Hepatic stellate cell (primary cell): Measurements from ENCODE around the gene RCSD1.
"Not testable (repeated sequence)": the region's sequence is repeated elsewhere in the genome, so short reads cannot be mapped to it uniquely, and the experiment has no call there.

ENCODE experiments used
- DNase-seq: peaks from one replicate; pipeline ENCODE4 v3.0.0; 2011; ENCODE audit warnings: low spot score

The RCSD1 gene

GRCh38 chr1:167715157-167715999 lies 85.3 kb downstream of the RCSD1 start:
- peak; percentile 78 for DNase-seq

- DNase-seq: no peak
Measured at GRCh38 chr1:167716000-167716271, 85.9 kb downstream of the RCSD1 start.

- DNase-seq: no peak
Measured at GRCh38 chr1:167717351-167717750, 87.3 kb downstream of the RCSD1 start.

GRCh38 chr1:167718914-167719691 lies 89.1 kb downstream of the RCSD1 start:
- DNase-seq: no peak

GRCh38 chr1:167719715-167720421 lies 89.8 kb downstream of the RCSD1 start:
- DNase-seq: not testable (repeated sequence)

- peak; percentile 59 for DNase-seq
Measured at GRCh38 chr1:167720965-167721616, 91.1 kb downstream of the RCSD1 start.

GRCh38 chr1:167721617-167722151 lies 91.7 kb downstream of the RCSD1 start, which contains the start of gene MPZL1:
Gene MPZL1 (plus strand): TSS chr1:167721982. CDS start chr1:167722152, 170 bp downstream.
- DNase-seq: peak; percentile 99

GRCh38 chr1:167722152-167722869 lies 92.3 kb downstream of the RCSD1 start:
- DNase-seq: peak; percentile 43

GRCh38 chr1:167722870-167723251 lies 92.8 kb downstream of the RCSD1 start:
- DNase-seq: no peak

GRCh38 chr1:167723707-167724323 lies 93.8 kb downstream of the RCSD1 start:
- DNase-seq: no peak

- DNase-seq: no peak
Measured at GRCh38 chr1:167726008-167726407, 96.0 kb downstream of the RCSD1 start.

- DNase-seq: no peak
Measured at GRCh38 chr1:167728818-167729410, 98.9 kb downstream of the RCSD1 start.

- no peak for DNase-seq
Measured at GRCh38 chr1:167734227-167734626, 104.2 kb downstream of the RCSD1 start.

GRCh38 chr1:167734841-167735240 lies 104.8 kb downstream of the RCSD1 start:
- DNase-seq: no peak

GRCh38 chr1:167737169-167737568 lies 107.1 kb downstream of the RCSD1 start:
- DNase-seq: no peak

- DNase-seq: no peak
Measured at GRCh38 chr1:167738158-167738557, 108.1 kb downstream of the RCSD1 start.

GRCh38 chr1:167739752-167740151 lies 109.7 kb downstream of the RCSD1 start:
- DNase-seq: no peak

GRCh38 chr1:167741103-167741502 lies 111.1 kb downstream of the RCSD1 start:
- DNase-seq: not testable (repeated sequence)

- not testable (repeated sequence) for DNase-seq
Measured at GRCh38 chr1:167742392-167743057, 112.5 kb downstream of the RCSD1 start.

- no peak for DNase-seq
Measured at GRCh38 chr1:167744901-167745300, 114.9 kb downstream of the RCSD1 start.
